K562 (cell line): ENCODE results near the gene TP53BP1. TPM values are rescaled to one million over a fixed set of nuclear protein-coding genes. Genes with fewer than 3 reads are reported as not detected.

Experiments
- BCLAF1 ChIP-seq, 2 experiments: fragments of 450-650 bp in 1 of 2; IDR thresholded peaks; 2 replicates each; pipeline ENCODE4 v1.6.1; 2011 to 2017; ENCODE audit warnings: low read depth in 2 of 2, antibody characterized with exemption in 1 of 2, borderline replicate concordance in 1 of 2, low read length in 1 of 2, mild to moderate bottlenecking in 1 of 2, mixed read lengths in 1 of 2; ENCODE audit not compliant: control insufficient read depth in 1 of 2
- BRF2 ChIP-seq: IDR thresholded peaks from 3 replicates; pipeline ENCODE4 v1.6.1; 2011; ENCODE audit warnings: borderline replicate concordance, mild to moderate bottlenecking; ENCODE audit not compliant: insufficient read length, insufficient read depth
- C11orf30 ChIP-seq: fragments of 450-650 bp; IDR thresholded peaks from 2 replicates; pipeline ENCODE4 v1.6.1; 2016; ENCODE audit warnings: low read depth, mild to moderate bottlenecking
- CXXC5 ChIP-seq: fragments of 250-450 bp; sonication (Bioruptor Pico); IDR thresholded peaks from 2 replicates; pipeline ENCODE4 v1.8.0; 2022; ENCODE audit warnings: inconsistent platforms, mild to moderate bottlenecking, moderate library complexity
- ELF2 ChIP-seq: fragments of 250-450 bp; sonication (Bioruptor Pico); IDR thresholded peaks from 2 replicates; pipeline ENCODE4 v1.5.0; 2021; ENCODE audit warnings: mild to moderate bottlenecking
- EP400 ChIP-seq: fragments of 450-650 bp; IDR thresholded peaks from 2 replicates; pipeline ENCODE4 v1.6.1; 2017; ENCODE audit warnings: antibody characterized with exemption, mild to moderate bottlenecking, moderate library complexity
- HBP1 ChIP-seq: fragments of 450-650 bp; formaldehyde crosslinking; IDR thresholded peaks from 2 replicates; pipeline ENCODE4 v1.4.0; 2022; ENCODE audit warnings: missing genetic modification characterization
- HMGXB4 ChIP-seq: sonication (generic); formaldehyde crosslinking; IDR thresholded peaks from 2 replicates; pipeline ENCODE4 v1.8.1; 2023; ENCODE audit warnings: mild to moderate bottlenecking, missing genetic modification reagents
- IRF9 ChIP-seq: fragments of 450-650 bp; IDR thresholded peaks from 2 replicates; pipeline ENCODE4 v1.6.1; 2016; ENCODE audit warnings: missing biosample characterization, missing genetic modification characterization
- MCM3 ChIP-seq: fragments of 450-650 bp; IDR thresholded peaks from 2 replicates; pipeline ENCODE4 v1.6.1; 2016
- NFIX ChIP-seq: fragments of 250-450 bp; sonication (Bioruptor Pico); IDR thresholded peaks from 2 replicates; pipeline ENCODE4 v1.4.0; 2020; ENCODE audit warnings: low read depth, mild to moderate bottlenecking, moderate library complexity
- PML ChIP-seq: IDR thresholded peaks from 2 replicates; pipeline ENCODE4 v1.6.1; 2012; ENCODE audit warnings: low read length, inconsistent platforms
- SIX5 ChIP-seq, 2 experiments: IDR thresholded peaks; 2 replicates each; pipeline ENCODE4 v1.6.1; 2011; ENCODE audit warnings: low read length in 2 of 2, borderline replicate concordance in 1 of 2, low read depth in 1 of 2, mild to moderate bottlenecking in 1 of 2, moderate library complexity in 1 of 2; ENCODE audit not compliant: insufficient read depth in 1 of 2
- ZNF184 ChIP-seq: sonication (generic); formaldehyde crosslinking; IDR thresholded peaks from 2 replicates; pipeline ENCODE4 v1.5.0; 2020; ENCODE audit warnings: missing genetic modification reagents
- ZNF280B ChIP-seq: fragments of 250-450 bp; sonication (Bioruptor Pico); IDR thresholded peaks from 2 replicates; pipeline ENCODE4 v1.5.1; 2021; ENCODE audit warnings: mild to moderate bottlenecking
- polyA plus RNA-seq, 8 experiments: library from polyadenylated mRNA; depleted of rRNA in 4 of 8; stranded (reverse) in 5 of 8; unstranded in 3 of 8; fragments of >200 nt; fragmentation: Nextera tagmentation in 2 of 8; fragmentation: Illumina TruSeq in 1 of 8; extraction: Ambion mirVana in 2 of 8; extraction: Trizol in 1 of 8; gene quantifications; 2 replicates each; pipeline versions ENCODE4 v1.2.1 to v1.2.3, GENCODE V29; 2011 to 2014; ENCODE audit warnings: inconsistent platforms in 1 of 8, missing spikeins in 1 of 8
- total RNA-seq, 7 experiments: library from RNA; depleted of rRNA in 6 of 7; stranded (reverse); fragments of >200 nt in 6 of 7; fragmentation: Illumina TruSeq in 2 of 7; extraction: Trizol in 2 of 7; gene quantifications; 2 replicates each; pipeline versions ENCODE4 v1.2.1 to v1.2.3, GENCODE V29; 2011 to 2021; ENCODE audit warnings: low replicate concordance in 1 of 7

Gene TP53BP1
- total and polyA plus RNA-seq, 9 of the 15 experiments (the other 6 are each of a cell fraction or from before 2014, with no cell fraction given), result 5.7 to 63.3 (median 30.9) TPM

- TF ChIP-seq IRF9 (tag) (no peak), EP400 (peak; percentile 81), CXXC5 (CRISPR knock-in tag) (peak; percentile 96), MCM3 (no peak), BCLAF1 (IDR thresholded peaks at IDR 0.05; ENCODE audit: borderline replicate concordance in 1 of 2, control insufficient read depth in 1 of 2, low read depth in 2 of 2, low read length in 1 of 2) (no peak), NFIX (no peak), ZNF184 (CRISPR knock-in tag) (no peak), BRF2 (no peak), HBP1 (CRISPR knock-in tag) (no peak), C11orf30 (no peak), ZNF280B (no peak), PML (no peak), HMGXB4 (CRISPR knock-in tag) (no peak), ELF2 (CRISPR knock-in tag) (no peak), SIX5 (IDR thresholded peaks at IDR 0.05; ENCODE audit: borderline replicate concordance in 1 of 2, insufficient read depth in 1 of 2, low read depth in 1 of 2, low read length in 2 of 2) (no peak)
Observed at GRCh38 chr15:43492673-43493601, at the start of gene TP53BP1 (continued).
